Trophoblast cell (in vitro differentiated cells and primary cell): ENCODE data around the gene INSIG1.

Experiments
- DNase-seq, 2 donors: peaks; one replicate each; pipeline ENCODE4 v3.0.0-alpha.2; 2016
- H2AFZ ChIP-seq: 2 replicates; pipeline ENCODE4 v1.6.1; 2013; ENCODE audit warnings: low read length, moderate library complexity, mild to moderate bottlenecking; ENCODE audit not compliant: insufficient read depth, poor library complexity
- H2AK5ac ChIP-seq: 2 replicates; pipeline ENCODE4 v1.6.1; 2013; ENCODE audit warnings: mild to moderate bottlenecking, low read length
- H2BK120ac ChIP-seq: 2 replicates; pipeline ENCODE4 v1.6.1; 2013; ENCODE audit warnings: low read length, mild to moderate bottlenecking, moderate library complexity; ENCODE audit not compliant: insufficient read depth, poor library complexity
- H2BK12ac ChIP-seq: 2 replicates; pipeline ENCODE4 v1.6.1; 2013; ENCODE audit warnings: mild to moderate bottlenecking, low read length, moderate library complexity
- H2BK5ac ChIP-seq: 2 replicates; pipeline ENCODE4 v1.6.1; 2013; ENCODE audit warnings: low read length, low read depth, moderate library complexity, mild to moderate bottlenecking; ENCODE audit not compliant: poor library complexity
- H3K14ac ChIP-seq: 2 replicates; pipeline ENCODE4 v1.6.1; 2013; ENCODE audit warnings: mild to moderate bottlenecking, low read length
- H3K18ac ChIP-seq: 2 replicates; pipeline ENCODE4 v1.6.1; 2013; ENCODE audit warnings: mild to moderate bottlenecking, low read length
- H3K23ac ChIP-seq: 2 replicates; pipeline ENCODE4 v1.6.1; 2013; ENCODE audit warnings: low read length
- H3K27ac ChIP-seq: 2 replicates; pipeline ENCODE4 v1.5.1; 2013; ENCODE audit warnings: low read depth, mild to moderate bottlenecking, inconsistent platforms, low read length, moderate library complexity
- H3K27me3 ChIP-seq: 2 replicates; pipeline ENCODE4 v1.6.1; 2013; ENCODE audit warnings: inconsistent platforms, mild to moderate bottlenecking, low read length, moderate library complexity; ENCODE audit not compliant: insufficient read depth
- H3K36me3 ChIP-seq, 2 experiments: 1 replicate in 1 of 2; 2 replicates in 1 of 2; pipeline ENCODE4 v1.6.1; 2013; ENCODE audit warnings: low read length in 2 of 2, mild to moderate bottlenecking in 2 of 2, moderate library complexity in 1 of 2; ENCODE audit not compliant: insufficient read depth in 2 of 2, control insufficient read depth in 1 of 2
- H3K4ac ChIP-seq: 2 replicates; pipeline ENCODE4 v1.6.1; 2013; ENCODE audit warnings: low read depth, mild to moderate bottlenecking, low read length, moderate library complexity
- H3K4me1 ChIP-seq, 2 experiments: 1 replicate in 1 of 2; 2 replicates in 1 of 2; pipeline ENCODE4 v1.6.1; 2013; ENCODE audit warnings: low read length in 2 of 2, mild to moderate bottlenecking in 2 of 2, moderate library complexity in 1 of 2; ENCODE audit not compliant: insufficient read depth in 2 of 2, control insufficient read depth in 1 of 2
- H3K4me2 ChIP-seq: 2 replicates; pipeline ENCODE4 v1.6.1; 2013; ENCODE audit warnings: inconsistent platforms, mild to moderate bottlenecking, low read length, moderate library complexity
- H3K4me3 ChIP-seq: 2 replicates; pipeline ENCODE4 v1.5.1; 2013; ENCODE audit warnings: mild to moderate bottlenecking, low read depth, low read length, inconsistent platforms
- H3K79me1 ChIP-seq: one replicate; pipeline ENCODE4 v1.6.1; 2013; ENCODE audit warnings: low read length
- H3K79me2 ChIP-seq: 2 replicates; pipeline ENCODE4 v1.6.1; 2013; ENCODE audit warnings: low read length, mild to moderate bottlenecking; ENCODE audit not compliant: control insufficient read depth, insufficient read depth, poor library complexity
- H3K9ac ChIP-seq: 2 replicates; pipeline ENCODE4 v1.6.1; 2013; ENCODE audit warnings: mild to moderate bottlenecking, low read length
- H3K9me3 ChIP-seq: 2 replicates; pipeline ENCODE4 v1.6.1; 2013; ENCODE audit warnings: low read depth, mild to moderate bottlenecking, control low read depth, inconsistent platforms, low read length; ENCODE audit not compliant: insufficient read depth
- H4K12ac ChIP-seq: 2 replicates; pipeline ENCODE4 v1.6.1; 2013; ENCODE audit warnings: low read depth, mild to moderate bottlenecking, low read length, moderate library complexity
- H4K8ac ChIP-seq: 2 replicates; pipeline ENCODE4 v1.6.1; 2013; ENCODE audit warnings: low read depth, mild to moderate bottlenecking, low read length, moderate library complexity
- H4K91ac ChIP-seq: one replicate; pipeline ENCODE4 v1.6.1; 2013; ENCODE audit warnings: low read depth, mild to moderate bottlenecking, low read length, moderate library complexity
- whole genome bisulfite sequencing: extraction: QIAGEN DNeasy Blood & Tissue Kit; methylation state at CpG from one replicate; pipeline ENCODE4 v1.1.7; 2013; ENCODE audit warnings: missing lambda C conversion rate; ENCODE audit not compliant: insufficient read length, insufficient coverage; ENCODE audit errors: extremely low coverage; 5-methylcytosine and 5-hydroxymethylcytosine counted together

The INSIG1 gene

GRCh38 chr7:155340071-155340531, 42.4 kb downstream of the INSIG1 start:
- Histone ChIP-seq H2BK12ac (no peak overlapping the region), H3K36me3 (no peaks in the 10 kb centered on the region), H3K9ac (no peak overlapping the region), H3K4me3 (no peak overlapping the region), H3K27me3 (no peaks in the 10 kb centered on the region), H3K18ac (no peak overlapping the region), H3K14ac (no peak overlapping the region), H2BK120ac (no peak overlapping the region), H3K23ac (no peak overlapping the region), H4K8ac (no peak overlapping the region), H3K27ac (no peak overlapping the region), H3K79me2 (no peaks in the 10 kb centered on the region), H4K12ac (no peak overlapping the region), H4K91ac (no peak overlapping the region), H3K9me3 (peaks cover 7% of the 10 kb centered on the region), H3K4me1 (no peaks in the 10 kb centered on the region), H3K4ac (no peak overlapping the region), H2BK5ac (no peak overlapping the region), H2AFZ (no peak overlapping the region), H3K4me2 (no peak overlapping the region), H2AK5ac (no peak overlapping the region), H3K79me1 (peaks cover 3% of the 10 kb centered on the region)
- WGBS = no CpG with 5 or more reads among the region's 14 CpGs
- no peak for DNase-seq

GRCh38 chr7:155340721-155341120, 43.0 kb downstream of the INSIG1 start:
- H3K4me3 ChIP-seq = no peak overlapping the region
- no peak overlapping the region for H2BK120ac ChIP-seq
- no peak overlapping the region for H3K4ac ChIP-seq
- H3K79me1 ChIP-seq = peaks cover 3% of the 10 kb centered on the region
- H3K9ac ChIP-seq = no peak overlapping the region
- no peak overlapping the region for H3K23ac ChIP-seq
- no peak overlapping the region for H3K27ac ChIP-seq
- no peaks in the 10 kb centered on the region for H3K4me1 ChIP-seq
- H3K18ac ChIP-seq = no peak overlapping the region
- H3K79me2 ChIP-seq = no peaks in the 10 kb centered on the region
- H2AK5ac ChIP-seq = no peak overlapping the region
- no peak overlapping the region for H2BK12ac ChIP-seq
- H3K14ac ChIP-seq = no peak overlapping the region
- no peaks in the 10 kb centered on the region for H3K27me3 ChIP-seq
- no peak overlapping the region for H4K91ac ChIP-seq
- no peak overlapping the region for H3K4me2 ChIP-seq
- WGBS = no CpG with 5 or more reads among the region's 9 CpGs
- H3K9me3 ChIP-seq = peaks cover 7% of the 10 kb centered on the region
- DNase-seq = no peak
- H2BK5ac ChIP-seq = no peak overlapping the region
- no peak overlapping the region for H4K12ac ChIP-seq
- no peak overlapping the region for H2AFZ ChIP-seq
- no peak overlapping the region for H4K8ac ChIP-seq
- H3K36me3 ChIP-seq = no peaks in the 10 kb centered on the region

GRCh38 chr7:155341463-155341983, 43.8 kb downstream of the INSIG1 start:
- Histone ChIP-seq H3K9me3 (peaks cover 7% of the 10 kb centered on the region), H3K79me1 (peaks cover 3% of the 10 kb centered on the region), H2AK5ac (no peak overlapping the region), H4K12ac (no peak overlapping the region), H3K14ac (no peak overlapping the region), H2BK12ac (no peak overlapping the region), H3K23ac (no peak overlapping the region), H3K79me2 (no peaks in the 10 kb centered on the region), H4K8ac (no peak overlapping the region), H3K18ac (no peak overlapping the region), H2BK5ac (no peak overlapping the region), H3K4ac (no peak overlapping the region), H3K27ac (no peak overlapping the region), H3K4me1 (no peaks in the 10 kb centered on the region), H3K36me3 (no peaks in the 10 kb centered on the region), H3K4me2 (no peak overlapping the region), H3K27me3 (no peaks in the 10 kb centered on the region), H4K91ac (no peak overlapping the region), H3K4me3 (no peak overlapping the region), H3K9ac (no peak overlapping the region), H2BK120ac (no peak overlapping the region), H2AFZ (no peak overlapping the region)
- no peak for DNase-seq
- WGBS = no CpG with 5 or more reads among the region's 5 CpGs

- Histone ChIP-seq H3K9me3 (peaks cover 7% of the 10 kb centered on the region), H3K14ac (no peak overlapping the region), H2BK12ac (no peak overlapping the region), H4K12ac (no peak overlapping the region), H3K79me2 (no peaks in the 10 kb centered on the region), H2AK5ac (no peak overlapping the region), H3K9ac (no peak overlapping the region), H3K4me2 (no peak overlapping the region), H3K4ac (no peak overlapping the region), H3K27me3 (no peaks in the 10 kb centered on the region), H2BK120ac (no peak overlapping the region), H4K91ac (no peak overlapping the region), H3K79me1 (peaks cover 3% of the 10 kb centered on the region), H3K23ac (no peak overlapping the region), H3K18ac (no peak overlapping the region), H2BK5ac (no peak overlapping the region), H4K8ac (no peak overlapping the region), H3K36me3 (no peaks in the 10 kb centered on the region), H2AFZ (no peak overlapping the region), H3K4me3 (no peak overlapping the region), H3K4me1 (no peaks in the 10 kb centered on the region), H3K27ac (no peak overlapping the region)
- WGBS = no CpG with 5 or more reads among the region's 11 CpGs
- DNase-seq = no peak
Measured at GRCh38 chr7:155342313-155342712, 44.6 kb downstream of the INSIG1 start.
